Thymus (tissue), 11 donors: ENCODE data around the gene COL5A1. TPM values are rescaled to one million over a fixed set of nuclear protein-coding genes. Genes with fewer than 3 reads are reported as not detected.

Source experiments
- DNase-seq, 9 donors: peaks; one replicate each; pipeline ENCODE4 v3.0.0-alpha.2; 2013; ENCODE audit warnings: low spot score in 9 of 9, low read depth in 6 of 9, missing footprints in 1 of 9
- H3K27ac ChIP-seq, 2 donors: one replicate each; pipeline ENCODE4 v1.5.1; 2013; ENCODE audit warnings: control low read depth in 1 of 2, low read depth in 1 of 2, low read length in 1 of 2, mild to moderate bottlenecking in 1 of 2, moderate library complexity in 1 of 2
- H3K27me3 ChIP-seq, 2 donors: one replicate each; pipeline ENCODE4 v1.5.1; 2013; ENCODE audit warnings: low read length in 1 of 2; ENCODE audit not compliant: control insufficient read depth in 2 of 2, insufficient read depth in 1 of 2
- H3K36me3 ChIP-seq, 2 donors: one replicate each; pipeline ENCODE4 v1.5.1; 2013; ENCODE audit warnings: low read length in 1 of 2, mild to moderate bottlenecking in 1 of 2, moderate library complexity in 1 of 2; ENCODE audit not compliant: control insufficient read depth in 2 of 2, insufficient read depth in 2 of 2
- H3K4me1 ChIP-seq, 2 donors: one replicate each; pipeline ENCODE4 v1.5.1; 2013; ENCODE audit warnings: low read length in 2 of 2; ENCODE audit not compliant: control insufficient read depth in 2 of 2, insufficient read depth in 2 of 2
- H3K4me3 ChIP-seq, 2 donors: one replicate each; pipeline ENCODE4 v1.5.1; 2013; ENCODE audit warnings: low read length in 2 of 2, control low read depth in 1 of 2, mild to moderate bottlenecking in 1 of 2
- H3K9me3 ChIP-seq, 2 donors: one replicate each; pipeline ENCODE4 v1.5.1; 2013; ENCODE audit warnings: low read length in 1 of 2, mild to moderate bottlenecking in 1 of 2; ENCODE audit not compliant: control insufficient read depth in 2 of 2, insufficient read depth in 1 of 2
- WGBS: extraction: QIAGEN DNeasy Blood & Tissue Kit; methylation state at CpG from one replicate; pipeline ENCODE4 v1.1.7; 2013; 5-methylcytosine and 5-hydroxymethylcytosine counted together
- polyA plus RNA-seq: library from polyadenylated mRNA; stranded (reverse); fragments of 200-250 nt; gene quantifications from one replicate; pipeline ENCODE4 v1.2.3, GENCODE V29; 2013
- total RNA-seq: library from RNA; stranded (reverse); fragments of 120-200 nt; gene quantifications from one replicate; pipeline ENCODE4 v1.2.4, GENCODE V29; 2013
- donor health status: healthy.

Gene COL5A1
- total and polyA plus RNA-seq, 2 donors, result 3.2 to 7.6 TPM

DNA sequence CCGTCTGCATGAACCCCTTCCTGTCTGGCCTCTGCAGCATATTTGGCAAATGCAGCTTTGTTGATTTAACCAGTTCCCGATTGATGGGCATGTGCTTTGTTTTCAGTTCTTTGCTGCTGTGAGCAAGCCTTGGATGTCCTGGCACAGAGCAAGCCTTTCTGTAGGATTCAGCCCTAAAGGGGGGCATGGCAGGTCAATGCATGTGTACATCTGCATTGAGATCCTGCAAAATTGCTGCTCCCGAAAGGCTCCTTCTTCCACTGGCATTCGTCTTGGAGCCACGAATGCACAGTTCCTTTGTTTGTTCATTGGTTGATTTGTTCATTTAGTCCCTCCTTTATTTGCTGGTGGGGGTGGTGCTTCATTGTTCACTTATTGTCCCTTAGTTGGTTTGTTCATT, 34.8 kb downstream of the COL5A1 start:
- 90% methylated on average over 5 of the region's 5 CpGs for WGBS
- no peak overlapping the region for H3K4me3 ChIP-seq
- no peaks in the 10 kb centered on the region for H3K9me3 ChIP-seq
- H3K36me3 ChIP-seq, result no peaks in the 10 kb centered on the region
- no peaks in the 10 kb centered on the region for H3K4me1 ChIP-seq
- H3K27ac ChIP-seq, result no peak overlapping the region
- DNase-seq, result no peak
- H3K27me3 ChIP-seq, result no peaks in the 10 kb centered on the region

DNA sequence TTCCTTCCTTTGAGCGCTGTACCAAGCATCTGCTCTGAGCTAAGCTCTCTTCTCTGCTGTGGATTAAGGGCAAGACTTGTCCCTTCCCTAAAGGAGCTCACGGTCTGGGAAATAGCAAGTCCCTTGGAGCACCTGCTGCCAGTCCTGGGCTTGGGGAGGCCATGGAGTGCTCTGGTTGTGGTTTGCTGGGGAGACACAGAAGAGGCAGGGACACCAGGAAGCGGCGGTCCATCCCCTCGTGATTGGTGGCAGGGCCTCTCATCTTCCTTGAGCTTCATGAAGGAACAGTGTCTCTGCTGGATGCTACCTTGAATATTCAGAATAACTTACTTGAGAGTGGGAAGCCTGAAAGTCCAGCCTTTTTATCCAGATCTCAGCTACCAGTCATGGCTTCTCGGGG, 35.3 kb downstream of the COL5A1 start:
- no peaks in the 10 kb centered on the region for H3K36me3 ChIP-seq
- H3K4me3 ChIP-seq, result no peak overlapping the region
- H3K9me3 ChIP-seq, result no peaks in the 10 kb centered on the region
- no peaks in the 10 kb centered on the region for H3K4me1 ChIP-seq
- WGBS, result 94% methylated on average over 6 of the region's 6 CpGs
- no peaks in the 10 kb centered on the region for H3K27me3 ChIP-seq
- no peak overlapping the region for H3K27ac ChIP-seq
- no peak for DNase-seq

DNA sequence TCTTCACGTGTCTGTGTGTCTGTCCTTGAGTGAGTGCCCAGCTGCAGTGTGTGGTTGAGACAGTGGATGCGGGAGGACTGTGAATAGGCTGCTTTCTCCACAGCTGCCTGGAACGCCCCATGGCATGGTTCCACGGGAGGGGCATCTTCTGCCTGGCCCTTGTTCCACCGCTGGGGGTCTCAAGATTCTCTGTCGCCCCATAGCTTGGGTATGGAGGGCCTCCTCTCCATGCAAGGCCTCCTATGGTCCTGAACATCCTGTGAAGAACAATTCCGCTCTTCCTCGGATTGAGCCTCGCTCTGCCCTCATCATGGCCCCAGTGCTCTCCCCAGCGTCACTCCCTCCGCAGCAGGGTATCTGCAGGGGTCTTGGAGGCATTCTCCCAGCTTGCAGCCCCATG, 36.1 kb downstream of the COL5A1 start:
- Histone ChIP-seq H3K27ac (no peak overlapping the region), H3K9me3 (no peaks in the 10 kb centered on the region), H3K36me3 (no peaks in the 10 kb centered on the region), H3K4me1 (no peaks in the 10 kb centered on the region), H3K27me3 (no peaks in the 10 kb centered on the region), H3K4me3 (no peak overlapping the region)
- no peak for DNase-seq
- 97% methylated on average over 11 of the region's 11 CpGs for WGBS

DNA sequence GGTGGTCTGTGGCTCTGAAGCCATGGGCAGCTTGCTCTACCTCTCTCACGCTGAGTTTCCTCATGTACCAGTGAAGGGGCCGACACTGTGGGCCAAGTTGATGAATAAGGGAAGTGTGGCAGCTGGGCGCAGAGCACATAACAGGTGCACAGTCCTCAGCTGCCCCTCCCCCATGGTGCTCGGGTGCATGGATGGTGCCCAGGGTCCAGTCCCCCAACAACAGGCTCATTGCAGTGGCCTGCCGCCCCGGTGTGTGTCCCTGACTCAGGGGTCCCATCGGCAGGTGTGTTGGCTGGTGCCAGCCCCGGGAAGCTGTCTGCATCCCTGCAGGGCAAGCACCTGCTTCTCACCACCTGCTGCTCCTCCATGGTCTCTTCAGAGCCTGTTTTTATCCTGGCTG, 36.6 kb downstream of the COL5A1 start:
- Histone ChIP-seq H3K4me1 (no peaks in the 10 kb centered on the region), H3K27ac (no peak overlapping the region), H3K9me3 (no peaks in the 10 kb centered on the region), H3K27me3 (no peaks in the 10 kb centered on the region), H3K4me3 (no peak overlapping the region), H3K36me3 (no peaks in the 10 kb centered on the region)
- DNase-seq, result no peak
- 66% methylated on average over 8 of the region's 8 CpGs for WGBS

DNA sequence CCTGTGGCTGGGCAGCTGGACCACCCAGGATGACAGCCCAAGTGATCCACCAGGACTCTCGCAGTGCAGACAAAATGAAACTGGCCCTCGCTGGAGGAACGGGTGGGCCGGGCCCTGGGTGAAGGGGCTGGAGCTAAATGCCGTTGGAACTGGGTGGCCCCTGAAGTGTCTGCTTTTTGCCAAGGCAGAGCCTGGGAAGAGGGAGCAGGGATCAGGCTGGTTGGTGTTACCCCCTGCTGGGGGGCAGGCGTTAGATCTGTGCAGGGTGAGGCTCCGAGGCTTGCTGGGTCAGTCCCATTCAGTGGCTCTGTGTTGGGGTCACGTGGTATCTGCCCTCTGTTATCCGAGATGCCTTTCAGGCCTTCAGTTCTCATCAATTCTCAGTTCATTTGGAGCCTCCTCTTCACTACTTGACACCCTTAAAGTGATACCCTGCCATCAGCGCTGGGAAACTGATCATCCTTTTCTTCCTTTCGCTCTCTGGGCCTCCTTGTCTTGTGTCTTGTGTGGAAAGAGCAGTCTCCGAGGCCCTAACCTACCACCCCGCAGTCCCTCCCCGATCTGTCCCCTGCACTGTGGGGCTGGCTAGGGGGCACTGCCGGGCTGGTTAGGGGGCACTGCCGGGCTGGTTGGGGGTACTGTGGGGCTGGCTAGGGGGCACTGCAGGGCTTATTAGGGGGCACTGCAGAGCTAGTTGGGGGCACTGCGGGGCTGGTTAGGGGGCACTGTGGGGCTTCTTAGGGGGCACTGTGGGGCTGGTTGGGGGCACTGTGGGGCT, 37.3 kb downstream of the COL5A1 start:
- no peaks in the 10 kb centered on the region for H3K36me3 ChIP-seq
- DNase-seq, result no peak
- H3K4me1 ChIP-seq, result no peaks in the 10 kb centered on the region
- H3K27ac ChIP-seq, result no peak overlapping the region
- 95% methylated on average over 17 of the region's 17 CpGs for WGBS
- no peaks in the 10 kb centered on the region for H3K27me3 ChIP-seq
- no peaks in the 10 kb centered on the region for H3K9me3 ChIP-seq
- no peak overlapping the region for H3K4me3 ChIP-seq

DNA sequence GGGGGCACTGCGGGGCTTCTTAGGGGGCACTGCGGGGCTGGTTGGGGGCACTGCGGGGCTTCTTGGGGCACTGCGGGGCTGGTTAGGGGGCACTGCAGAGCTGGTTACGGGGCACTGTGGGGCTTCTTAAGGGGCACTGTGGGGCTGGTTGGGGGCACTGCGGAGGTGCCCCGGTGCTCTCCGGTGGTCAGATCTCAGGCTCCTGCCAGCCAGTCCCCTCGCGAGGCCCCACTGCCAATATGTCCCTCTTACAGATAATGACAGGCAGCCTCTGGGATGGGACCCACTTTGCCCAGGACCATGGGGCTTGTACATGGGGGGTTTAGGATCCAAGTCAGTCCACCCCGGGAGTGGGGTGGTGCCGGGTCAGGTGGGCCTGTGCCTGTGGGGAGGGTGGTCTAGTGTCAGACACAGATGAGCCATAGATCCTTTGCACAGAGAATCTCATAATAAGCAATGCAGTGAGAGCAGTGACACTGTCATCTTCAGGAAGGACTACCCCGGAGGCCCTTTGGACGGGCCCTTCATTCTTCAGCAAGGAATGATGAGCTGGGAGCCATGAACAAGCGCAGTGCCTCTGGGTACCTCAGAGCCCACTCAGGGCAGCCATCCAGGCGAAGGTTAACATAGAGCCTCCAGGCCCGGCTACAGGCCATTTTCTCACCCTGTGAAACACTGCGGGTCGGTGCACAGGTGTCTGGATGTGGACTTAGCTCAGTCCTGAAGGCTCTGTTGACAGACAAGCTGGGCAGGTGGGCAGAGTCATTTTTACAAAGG, 38.2 kb downstream of the COL5A1 start:
- H3K27me3 ChIP-seq, result no peaks in the 10 kb centered on the region
- DNase-seq, result no peak
- H3K27ac ChIP-seq, result no peak overlapping the region
- 97% methylated on average over 19 of the region's 19 CpGs for WGBS
- H3K36me3 ChIP-seq, result no peaks in the 10 kb centered on the region
- H3K4me1 ChIP-seq, result no peaks in the 10 kb centered on the region
- no peaks in the 10 kb centered on the region for H3K9me3 ChIP-seq
- no peak overlapping the region for H3K4me3 ChIP-seq

DNA sequence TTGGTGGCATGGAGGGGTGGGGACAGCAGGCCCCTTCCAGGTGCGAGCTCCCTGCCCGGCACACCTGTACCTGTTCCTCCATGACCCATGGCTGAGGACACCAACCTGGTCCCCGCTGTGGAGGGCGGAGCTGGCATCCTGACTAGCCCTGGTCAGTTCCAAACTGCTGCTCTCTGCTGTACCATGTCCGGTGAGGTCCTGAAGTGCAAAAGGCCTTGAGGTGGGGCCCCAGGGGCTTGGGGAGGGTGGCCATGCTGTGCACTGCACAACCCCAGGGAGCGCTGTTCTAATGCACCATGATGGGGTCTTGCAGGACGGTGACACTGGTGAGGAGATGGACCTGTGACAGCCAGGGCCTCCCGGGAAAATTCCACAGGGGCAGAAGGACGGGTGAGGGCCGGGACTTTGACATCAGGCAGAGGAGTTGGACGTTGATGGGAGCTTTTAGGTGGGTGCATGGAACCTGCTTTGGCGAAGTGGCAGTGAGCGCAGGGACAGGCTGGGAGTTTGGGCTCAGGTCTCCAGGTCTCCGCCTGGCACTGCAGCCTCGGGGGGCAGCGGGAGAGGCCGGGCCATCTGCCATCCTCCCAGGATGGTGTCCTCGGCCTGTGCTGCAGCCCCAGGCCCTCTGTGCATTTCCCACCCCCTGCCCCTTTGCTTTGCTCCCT, 38.9 kb downstream of the COL5A1 start:
- 95% methylated on average over 18 of the region's 18 CpGs for WGBS
- H3K4me3 ChIP-seq, result no peak overlapping the region
- no peaks in the 10 kb centered on the region for H3K9me3 ChIP-seq
- H3K4me1 ChIP-seq, result no peaks in the 10 kb centered on the region
- no peak overlapping the region for H3K27ac ChIP-seq
- no peak for DNase-seq
- H3K36me3 ChIP-seq, result no peaks in the 10 kb centered on the region
- H3K27me3 ChIP-seq, result no peaks in the 10 kb centered on the region

DNA sequence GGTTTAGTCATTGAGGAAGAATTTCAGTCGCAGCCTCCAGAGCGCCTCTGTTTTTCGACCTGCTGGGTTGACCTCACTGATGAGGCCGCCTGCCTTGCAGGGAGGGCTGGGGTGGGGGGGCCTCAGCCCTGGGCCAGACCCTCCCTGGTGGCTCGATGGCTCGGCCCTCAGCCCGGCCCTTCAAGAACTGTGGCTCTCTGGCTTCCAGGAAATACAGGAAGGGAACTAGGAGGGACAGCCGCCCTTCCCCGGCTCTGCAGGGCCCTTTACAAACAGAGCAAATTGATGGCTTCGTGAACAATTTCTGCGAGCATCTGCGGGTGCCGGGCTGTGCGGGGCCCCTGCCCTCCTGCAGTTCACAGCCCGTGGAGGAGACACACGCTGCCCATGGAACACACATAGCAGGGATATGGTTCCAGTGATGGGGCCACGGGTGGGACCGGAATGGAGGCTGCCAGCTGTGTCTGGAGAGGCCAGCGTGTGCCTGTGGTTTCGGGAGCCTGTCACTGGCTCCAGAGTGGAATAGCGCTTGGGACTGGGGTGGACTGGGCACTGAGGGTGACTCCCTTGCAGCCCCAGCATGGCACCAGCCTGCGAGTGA, 39.6 kb downstream of the COL5A1 start:
- no peaks in the 10 kb centered on the region for H3K36me3 ChIP-seq
- H3K4me1 ChIP-seq, result no peaks in the 10 kb centered on the region
- no peak overlapping the region for H3K27ac ChIP-seq
- 92% methylated on average over 22 of the region's 22 CpGs for WGBS
- H3K4me3 ChIP-seq, result no peak overlapping the region
- no peak for DNase-seq
- no peaks in the 10 kb centered on the region for H3K9me3 ChIP-seq
- no peaks in the 10 kb centered on the region for H3K27me3 ChIP-seq

DNA sequence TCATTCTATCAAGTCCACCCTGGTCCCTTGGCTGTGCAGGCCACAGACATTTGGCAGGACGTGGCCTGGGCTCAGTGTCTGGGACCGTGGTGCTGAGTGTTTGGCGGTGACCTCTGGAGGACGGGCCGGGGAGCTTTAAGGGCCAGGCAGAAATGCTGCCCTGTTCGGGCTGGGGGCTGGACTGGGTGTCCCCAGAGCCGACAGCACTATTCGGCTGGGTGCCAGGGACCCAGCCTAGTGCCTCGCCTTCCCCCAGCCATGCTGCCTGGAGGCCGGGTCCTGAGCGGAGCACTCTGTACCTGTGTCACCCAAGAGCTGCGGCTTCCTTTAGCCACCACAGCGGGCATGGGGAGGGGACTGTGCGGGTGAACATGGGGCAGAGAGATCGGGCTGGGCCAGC, 40.4 kb downstream of the COL5A1 start:
- H3K27ac ChIP-seq, result no peak overlapping the region
- no peak for DNase-seq
- WGBS, result 95% methylated on average over 15 of the region's 15 CpGs

More for the DNA sequence above, 40.4 kb downstream of the COL5A1 start:
- Histone ChIP-seq H3K4me3 (no peak overlapping the region), H3K9me3 (no peaks in the 10 kb centered on the region), H3K36me3 (no peaks in the 10 kb centered on the region), H3K4me1 (no peaks in the 10 kb centered on the region), H3K27me3 (no peaks in the 10 kb centered on the region)
